Putamen (tissue), 1 donor: ENCODE results near the gene PRKCA.

ENCODE experiments used
- DNase-seq: peaks from one replicate; pipeline ENCODE4 v3.0.0-alpha.2; 2016; ENCODE audit warnings: low spot score

PRKCA gene

GRCh38 chr17:66747578-66748275, 445.3 kb downstream of the PRKCA start:
- DNase-seq: no peak

- DNase-seq: no peak
These were observed 446.2 kb downstream of the PRKCA start for GRCh38 chr17:66748578-66748977.

- DNase-seq: no peak
These were observed 446.9 kb downstream of the PRKCA start for GRCh38 chr17:66749217-66749832.

- no peak for DNase-seq
These were observed 447.7 kb downstream of the PRKCA start for GRCh38 chr17:66750116-66750515.

- DNase-seq: no peak
These were observed 448.5 kb downstream of the PRKCA start for GRCh38 chr17:66750781-66751543.

- DNase-seq: no peak
These were observed 449.4 kb downstream of the PRKCA start for GRCh38 chr17:66751771-66752170.

GRCh38 chr17:66752411-66752810, 450.0 kb downstream of the PRKCA start:
- DNase-seq: no peak

GRCh38 chr17:66753126-66753920, 450.9 kb downstream of the PRKCA start:
- no peak for DNase-seq

- DNase-seq: peak; percentile 58
These were observed 452.9 kb downstream of the PRKCA start for GRCh38 chr17:66755101-66755943.

GRCh38 chr17:66755944-66756290, 453.5 kb downstream of the PRKCA start:
- DNase-seq: no peak

GRCh38 chr17:66760324-66760723, 457.9 kb downstream of the PRKCA start:
- no peak for DNase-seq

- DNase-seq: no peak
These were observed 459.9 kb downstream of the PRKCA start for GRCh38 chr17:66762276-66762675.

GRCh38 chr17:66763056-66763455, 460.6 kb downstream of the PRKCA start:
- DNase-seq: no peak

GRCh38 chr17:66764506-66764905, 462.1 kb downstream of the PRKCA start:
- peak; percentile 15 for DNase-seq

- no peak for DNase-seq
These were observed 464.9 kb downstream of the PRKCA start for GRCh38 chr17:66767154-66767933.

GRCh38 chr17:66769911-66770310, 467.5 kb downstream of the PRKCA start:
- DNase-seq: no peak

GRCh38 chr17:66772148-66772812, 469.9 kb downstream of the PRKCA start:
- DNase-seq: no peak

GRCh38 chr17:66775271-66775670, 472.9 kb downstream of the PRKCA start:
- DNase-seq: no peak

- no peak for DNase-seq
These were observed 473.5 kb downstream of the PRKCA start for GRCh38 chr17:66775881-66776400.
